Stomach smooth muscle (tissue), 2 donors: Measurements from ENCODE around the gene PSTPIP2.
"Not testable (repeated sequence)": the region's sequence is repeated elsewhere in the genome, so short reads cannot be mapped to it uniquely, and the experiment has no call there.

Experiments used
- H3K27ac ChIP-seq: one replicate; pipeline ENCODE4 v1.7.0; 2013; ENCODE audit warnings: mild to moderate bottlenecking, low read length, inconsistent platforms
- H3K27me3 ChIP-seq, 2 donors: one replicate each; pipeline ENCODE4 v1.7.0; 2013; ENCODE audit warnings: low read length in 2 of 2; ENCODE audit not compliant: insufficient read depth in 2 of 2, control insufficient read depth in 1 of 2
- H3K36me3 ChIP-seq, 2 donors: one replicate each; pipeline ENCODE4 v1.7.0; 2013; ENCODE audit warnings: low read length in 2 of 2; ENCODE audit not compliant: control insufficient read depth in 2 of 2, insufficient read depth in 2 of 2
- H3K4me1 ChIP-seq: one replicate; pipeline ENCODE4 v1.7.0; 2013; ENCODE audit warnings: low read length; ENCODE audit not compliant: control insufficient read depth, insufficient read depth
- H3K4me3 ChIP-seq, 2 donors: one replicate each; pipeline ENCODE4 v1.7.0; 2013; ENCODE audit warnings: low read length in 2 of 2
- H3K9ac ChIP-seq, 2 donors: one replicate each; pipeline ENCODE4 v1.7.0; 2013; ENCODE audit warnings: low read length in 2 of 2, mild to moderate bottlenecking in 1 of 2
- H3K9me3 ChIP-seq, 2 donors: one replicate each; pipeline ENCODE4 v1.7.0; 2013; ENCODE audit warnings: low read length in 2 of 2; ENCODE audit not compliant: control insufficient read depth in 2 of 2
- donor health status: healthy.
- donor health status: Pancreatic carcinoma.

PSTPIP2 gene

GRCh38 chr18:46053368-46054095 is 18.5 kb downstream of the PSTPIP2 start:
- no peaks in the 10 kb centered on the region for H3K4me1 ChIP-seq

GRCh38 chr18:46051731-46052461 is 20.2 kb downstream of the PSTPIP2 start:
- Histone ChIP-seq H3K4me3 (no peak overlapping the region), H3K9ac (no peak overlapping the region), H3K27me3 (no peaks in the 10 kb centered on the region), H3K4me1 (no peaks in the 10 kb centered on the region), H3K9me3 (no peaks in the 10 kb centered on the region), H3K36me3 (no peaks in the 10 kb centered on the region), H3K27ac (no peak overlapping the region)

More at GRCh38 chr18:46053368-46054095, 18.5 kb downstream of the PSTPIP2 start:
- H3K36me3 ChIP-seq, result no peaks in the 10 kb centered on the region
- H3K27me3 ChIP-seq, result no peaks in the 10 kb centered on the region
- no peak overlapping the region for H3K4me3 ChIP-seq
- H3K9me3 ChIP-seq, result no peaks in the 10 kb centered on the region
- no peak overlapping the region for H3K27ac ChIP-seq
- no peak overlapping the region for H3K9ac ChIP-seq

- Histone ChIP-seq H3K36me3 (no peaks in the 10 kb centered on the region), H3K27me3 (no peaks in the 10 kb centered on the region), H3K9me3 (no peaks in the 10 kb centered on the region), H3K4me3 (no peak overlapping the region), H3K27ac (no peak overlapping the region), H3K9ac (no peak overlapping the region), H3K4me1 (no peaks in the 10 kb centered on the region)
Observed at GRCh38 chr18:46050268-46050667, 21.8 kb downstream of the PSTPIP2 start.

- Histone ChIP-seq H3K9me3 (no peaks in the 10 kb centered on the region), H3K27me3 (no peaks in the 10 kb centered on the region), H3K36me3 (no peaks in the 10 kb centered on the region), H3K27ac (no peak overlapping the region), H3K9ac (no peak overlapping the region), H3K4me3 (no peak overlapping the region), H3K4me1 (no peaks in the 10 kb centered on the region)
Observed at GRCh38 chr18:46048641-46049040, 23.4 kb downstream of the PSTPIP2 start.

GRCh38 chr18:46047369-46047768 is 24.7 kb downstream of the PSTPIP2 start:
- not testable (repeated sequence) for H3K9me3 ChIP-seq, H3K27ac ChIP-seq, H3K36me3 ChIP-seq, H3K4me3 ChIP-seq, H3K9ac ChIP-seq, H3K4me1 ChIP-seq, H3K27me3 ChIP-seq

GRCh38 chr18:46046688-46047087 is 25.4 kb downstream of the PSTPIP2 start:
- H3K27ac ChIP-seq, result no peak overlapping the region
- H3K9ac ChIP-seq, result no peak overlapping the region
- H3K27me3 ChIP-seq, result no peaks in the 10 kb centered on the region
- H3K4me3 ChIP-seq, result no peak overlapping the region
- H3K36me3 ChIP-seq, result no peaks in the 10 kb centered on the region
- no peaks in the 10 kb centered on the region for H3K9me3 ChIP-seq
- no peaks in the 10 kb centered on the region for H3K4me1 ChIP-seq

- no peaks in the 10 kb centered on the region for H3K36me3 ChIP-seq
- H3K27ac ChIP-seq, result no peak overlapping the region
- H3K9ac ChIP-seq, result no peak overlapping the region
- no peaks in the 10 kb centered on the region for H3K9me3 ChIP-seq
- H3K27me3 ChIP-seq, result no peaks in the 10 kb centered on the region
- no peaks in the 10 kb centered on the region for H3K4me1 ChIP-seq
- no peak overlapping the region for H3K4me3 ChIP-seq
Observed at GRCh38 chr18:46046126-46046525, 25.9 kb downstream of the PSTPIP2 start.

- H3K9me3 ChIP-seq, result no peaks in the 10 kb centered on the region
- H3K27me3 ChIP-seq, result no peaks in the 10 kb centered on the region
- H3K27ac ChIP-seq, result no peak overlapping the region
- H3K36me3 ChIP-seq, result no peaks in the 10 kb centered on the region
- no peak overlapping the region for H3K4me3 ChIP-seq
- no peak overlapping the region for H3K9ac ChIP-seq
- no peaks in the 10 kb centered on the region for H3K4me1 ChIP-seq
Observed at GRCh38 chr18:46042571-46043123, 29.4 kb downstream of the PSTPIP2 start.

GRCh38 chr18:46040747-46041104 is 31.3 kb downstream of the PSTPIP2 start:
- Histone ChIP-seq H3K4me1 (no peaks in the 10 kb centered on the region), H3K27ac (no peak overlapping the region), H3K36me3 (peaks cover 0 to 2% of the 10 kb centered on the region in 2 donors), H3K4me3 (no peak overlapping the region), H3K9ac (no peak overlapping the region), H3K9me3 (no peaks in the 10 kb centered on the region), H3K27me3 (no peaks in the 10 kb centered on the region)

- H3K4me1 ChIP-seq, result no peaks in the 10 kb centered on the region
- H3K27ac ChIP-seq, result no peak overlapping the region
- H3K27me3 ChIP-seq, result no peaks in the 10 kb centered on the region
- no peak overlapping the region for H3K4me3 ChIP-seq
- H3K9ac ChIP-seq, result no peak overlapping the region
- no peaks in the 10 kb centered on the region for H3K9me3 ChIP-seq
- H3K36me3 ChIP-seq, result peaks cover 0 to 2% of the 10 kb centered on the region in 2 donors
Observed at GRCh38 chr18:46040033-46040746, 31.9 kb downstream of the PSTPIP2 start.
